Astrocyte (in vitro differentiated cells and primary cell): ENCODE measurements around the gene BRWD1. TPM values are rescaled to one million over a fixed set of nuclear protein-coding genes. Genes with fewer than 3 reads are reported as not detected.

ENCODE experiments used
- DNase-seq: peaks from one replicate; pipeline ENCODE4 v3.0.0-alpha.2; 2010; ENCODE audit warnings: low read depth
- FAIRE-seq: peaks from 2 replicates; lab custom pipeline; 2011; peaks lifted over from hg19 to GRCh38; lab: Jason Lieb, UNC
- H2AFZ ChIP-seq: 2 replicates; pipeline ENCODE4 v1.6.0; 2012; ENCODE audit warnings: low read depth, low read length, inconsistent platforms
- H3K27ac ChIP-seq: 2 replicates; pipeline ENCODE4 v1.5.1; 2011; ENCODE audit warnings: low read depth, low read length, inconsistent platforms
- H3K27me3 ChIP-seq: 2 replicates; pipeline ENCODE4 v1.6.0; 2011; ENCODE audit warnings: low read length, inconsistent platforms; ENCODE audit not compliant: insufficient read depth
- H3K36me3 ChIP-seq: 2 replicates; pipeline ENCODE4 v1.5.1; 2011; ENCODE audit warnings: low read length, inconsistent platforms; ENCODE audit not compliant: insufficient read depth
- H3K4me1 ChIP-seq: 2 replicates; pipeline ENCODE4 v1.5.1; 2011; ENCODE audit warnings: low read length, inconsistent platforms; ENCODE audit not compliant: insufficient read depth
- H3K4me2 ChIP-seq: 2 replicates; pipeline ENCODE4 v1.6.0; 2012; ENCODE audit warnings: low read length, inconsistent platforms
- H3K4me3 ChIP-seq: 2 replicates; pipeline ENCODE4 v1.5.1; 2011; ENCODE audit warnings: low read depth, mild to moderate bottlenecking, low read length, inconsistent platforms; ENCODE audit not compliant: insufficient read depth
- H3K79me2 ChIP-seq: 2 replicates; pipeline ENCODE4 v1.6.0; 2012; ENCODE audit warnings: mild to moderate bottlenecking, low read length, inconsistent platforms; ENCODE audit not compliant: insufficient read depth
- H3K9ac ChIP-seq: 2 replicates; pipeline ENCODE4 v1.6.0; 2012; ENCODE audit warnings: mild to moderate bottlenecking, low read length, inconsistent platforms
- H3K9me3 ChIP-seq: 2 replicates; pipeline ENCODE4 v1.5.1; 2012; ENCODE audit warnings: low read depth, mild to moderate bottlenecking, low read length, inconsistent platforms; ENCODE audit not compliant: insufficient read depth
- H4K20me1 ChIP-seq: 2 replicates; pipeline ENCODE4 v1.6.0; 2012; ENCODE audit warnings: low read length, inconsistent platforms; ENCODE audit not compliant: insufficient read depth
- H3K27ac Mint-ChIP-seq: one replicate; pipeline ENCODE4 v1.8.0; 2021; ENCODE audit warnings: mild to moderate bottlenecking, mixed read lengths; ENCODE audit not compliant: unreplicated experiment
- H3K27me3 Mint-ChIP-seq: one replicate; pipeline ENCODE4 v1.8.0; 2021; ENCODE audit warnings: low read depth, mixed read lengths; ENCODE audit not compliant: unreplicated experiment
- H3K36me3 Mint-ChIP-seq: one replicate; pipeline ENCODE4 v1.8.0; 2021; ENCODE audit warnings: low read depth, mixed read lengths; ENCODE audit not compliant: unreplicated experiment
- H3K4me1 Mint-ChIP-seq: one replicate; pipeline ENCODE4 v1.8.0; 2021; ENCODE audit warnings: low read depth, mixed read lengths; ENCODE audit not compliant: unreplicated experiment
- H3K4me3 Mint-ChIP-seq: one replicate; pipeline ENCODE4 v1.8.0; 2021; ENCODE audit warnings: mild to moderate bottlenecking, moderate library complexity, mixed read lengths; ENCODE audit not compliant: unreplicated experiment
- H3K9me3 Mint-ChIP-seq: one replicate; pipeline ENCODE4 v1.8.0; 2021; ENCODE audit warnings: mild to moderate bottlenecking, mixed read lengths; ENCODE audit not compliant: unreplicated experiment
- CTCF ChIP-seq: IDR thresholded peaks from 2 replicates; pipeline ENCODE4 v1.5.1; 2011; ENCODE audit warnings: low read depth, mild to moderate bottlenecking, inconsistent platforms, low read length, moderate library complexity; ENCODE audit not compliant: insufficient read depth
- EZH2 ChIP-seq: IDR thresholded peaks from 2 replicates; pipeline ENCODE4 v1.6.1; 2012; ENCODE audit warnings: mild to moderate bottlenecking, low read length, inconsistent platforms; ENCODE audit not compliant: insufficient read depth
- total RNA-seq: library from RNA; stranded (reverse); gene quantifications from 2 replicates; pipeline ENCODE4 v1.2.1, GENCODE V29; 2021

BRWD1 gene
- total RNA-seq, 1 donor from 2014 or later = 28.1 TPM

DNA sequence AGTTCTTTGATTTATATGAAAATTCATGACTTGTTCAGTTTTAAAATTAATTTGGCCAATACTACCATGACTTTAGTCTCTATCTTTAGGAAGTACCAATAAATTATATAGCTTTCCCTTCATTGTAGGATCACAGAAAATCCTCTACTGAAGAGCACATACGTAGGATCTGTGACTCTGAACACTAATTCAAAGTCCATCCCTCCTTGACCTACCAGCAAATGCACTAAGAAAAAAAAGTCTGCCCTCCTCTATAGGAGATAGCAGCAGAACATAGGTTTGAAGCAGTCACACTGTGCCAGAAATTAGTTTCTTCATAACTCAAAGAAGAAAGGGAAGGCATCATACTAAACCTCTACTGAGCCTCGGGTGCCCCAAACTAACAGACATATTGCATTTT, 16.5 kb downstream of the BRWD1 start:
- Histone ChIP-seq H3K27me3 (no peaks in the 10 kb centered on the region), H3K79me2 (peaks cover 39% of the 10 kb centered on the region), H3K4me2 (no peak overlapping the region), H3K9ac (no peak overlapping the region), H4K20me1 (peaks cover 38% of the 10 kb centered on the region), H3K9me3 (no peaks in the 10 kb centered on the region), H2AFZ (no peak overlapping the region), H3K36me3 (peaks cover 30% of the 10 kb centered on the region), H3K4me1 (no peaks in the 10 kb centered on the region), H3K27ac (no peak overlapping the region), H3K4me3 (no peak overlapping the region)
- Mint-ChIP-seq H3K9me3 (peaks cover 2% of the 10 kb centered on the region), H3K4me1 (peaks cover 3% of the 10 kb centered on the region), H3K36me3 (peaks cover 33% of the 10 kb centered on the region), H3K4me3 (no peak overlapping the region), H3K27me3 (no peaks in the 10 kb centered on the region), H3K27ac (no peak overlapping the region)
- TF ChIP-seq EZH2 (no peak), CTCF (no peak)
- FAIRE-seq (no peak), DNase-seq (no peak)

DNA sequence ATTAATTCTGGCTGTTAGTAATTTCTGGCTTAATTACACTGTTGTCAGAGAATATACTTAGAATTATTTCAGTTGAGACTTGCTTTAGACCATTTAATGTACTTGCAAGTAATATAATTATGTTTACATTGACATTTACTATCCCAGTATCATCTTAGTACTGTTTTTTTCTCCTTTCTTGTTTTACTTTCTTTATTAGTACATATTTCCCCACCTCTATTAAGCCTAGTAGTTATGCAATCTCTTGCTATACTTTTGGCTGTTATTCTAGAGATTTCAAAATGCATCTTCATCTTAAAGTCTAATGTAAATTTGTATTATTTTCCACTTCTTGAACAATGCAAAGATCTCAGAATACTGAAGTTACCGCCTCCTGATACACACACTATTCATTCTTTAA, 24.4 kb downstream of the BRWD1 start:
- Histone ChIP-seq H3K27me3 (no peaks in the 10 kb centered on the region), H4K20me1 (peaks cover 19% of the 10 kb centered on the region), H3K4me1 (no peaks in the 10 kb centered on the region), H3K4me3 (no peak overlapping the region), H3K9ac (no peak overlapping the region), H3K79me2 (peaks cover 17% of the 10 kb centered on the region), H3K4me2 (no peak overlapping the region), H3K9me3 (no peaks in the 10 kb centered on the region), H2AFZ (no peak overlapping the region), H3K36me3 (peaks cover 31% of the 10 kb centered on the region), H3K27ac (no peak overlapping the region)
- no peaks in the 10 kb centered on the region for H3K9me3 Mint-ChIP-seq
- H3K36me3 Mint-ChIP-seq = peaks cover 31% of the 10 kb centered on the region
- DNase-seq (no peak), FAIRE-seq (no peak)
- no peaks in the 10 kb centered on the region for H3K27me3 Mint-ChIP-seq
- H3K27ac Mint-ChIP-seq = no peak overlapping the region
- H3K4me1 Mint-ChIP-seq = no peaks in the 10 kb centered on the region
- TF ChIP-seq EZH2 (no peak), CTCF (no peak)
- no peak overlapping the region for H3K4me3 Mint-ChIP-seq

DNA sequence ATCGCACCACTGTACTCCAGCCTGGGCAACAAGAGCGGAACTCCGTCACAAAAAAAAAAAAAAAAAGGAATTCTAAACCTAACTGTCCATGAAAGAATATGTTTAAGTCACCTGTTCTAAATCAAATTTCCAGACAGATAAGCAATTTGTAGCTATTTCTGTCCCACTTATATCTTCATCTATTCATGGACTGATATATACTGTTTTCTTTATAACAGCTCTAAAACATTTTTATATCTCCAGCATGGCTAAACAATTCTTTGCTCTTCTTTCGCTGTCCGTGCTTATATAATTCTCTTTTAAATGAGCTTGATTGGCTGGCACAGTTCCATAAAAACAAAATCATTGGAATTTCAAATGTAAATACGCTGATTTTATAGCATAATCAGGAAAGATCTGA, 30.5 kb downstream of the BRWD1 start:
- Mint-ChIP-seq H3K4me1 (no peaks in the 10 kb centered on the region), H3K9me3 (no peaks in the 10 kb centered on the region), H3K27ac (no peak overlapping the region), H3K4me3 (no peak overlapping the region), H3K36me3 (peaks cover 7% of the 10 kb centered on the region), H3K27me3 (no peaks in the 10 kb centered on the region)
- Histone ChIP-seq H3K4me2 (no peak overlapping the region), H2AFZ (no peak overlapping the region), H3K9me3 (no peaks in the 10 kb centered on the region), H3K79me2 (peaks cover 3% of the 10 kb centered on the region), H3K9ac (no peak overlapping the region), H3K27me3 (no peaks in the 10 kb centered on the region), H3K4me1 (no peaks in the 10 kb centered on the region), H3K4me3 (no peak overlapping the region), H3K36me3 (peaks cover 14% of the 10 kb centered on the region), H4K20me1 (peaks cover 25% of the 10 kb centered on the region), H3K27ac (no peak overlapping the region)
- no peak for DNase-seq
- no peak for TF ChIP-seq CTCF
- no peak for TF ChIP-seq EZH2
- FAIRE-seq = no peak
